Fibroblast of skin of right quadriceps (primary cell): Measurements from ENCODE around the gene ATP5PO.
A peak's percentile ranks its signal among the peaks of the same experiment; 100 is the strongest.
"Not testable (repeated sequence)": the region's sequence is repeated elsewhere in the genome, so short reads cannot be mapped to it uniquely, and the experiment has no call there.

ENCODE experiments used
- DNase-seq: peaks from one replicate; pipeline ENCODE4 v3.0.0-alpha.2; 2013

ATP5PO gene

GRCh38 chr21:33897739-33898138 lies 17.9 kb downstream of the ATP5PO start:
- no peak for DNase-seq

DNA sequence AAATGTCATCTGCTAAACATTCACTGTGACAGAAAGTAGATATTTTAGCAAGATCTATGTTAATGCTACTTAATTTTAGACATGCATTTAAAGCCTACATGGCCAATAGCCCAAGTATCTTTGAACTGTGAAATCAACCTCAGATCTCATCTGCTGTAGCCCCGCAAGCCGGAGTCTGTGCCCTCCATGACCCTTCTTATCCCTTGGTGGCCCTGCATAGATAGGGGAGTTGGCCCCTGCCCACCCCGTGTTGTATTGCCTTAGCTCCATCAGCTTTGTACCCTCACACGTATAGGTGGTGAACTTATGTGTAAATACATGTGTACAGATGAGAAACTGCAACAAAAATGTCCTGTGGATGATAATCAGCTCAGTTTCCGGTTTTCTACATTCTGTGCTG lies 18.5 kb downstream of the ATP5PO start:
- DNase-seq = no peak

DNA sequence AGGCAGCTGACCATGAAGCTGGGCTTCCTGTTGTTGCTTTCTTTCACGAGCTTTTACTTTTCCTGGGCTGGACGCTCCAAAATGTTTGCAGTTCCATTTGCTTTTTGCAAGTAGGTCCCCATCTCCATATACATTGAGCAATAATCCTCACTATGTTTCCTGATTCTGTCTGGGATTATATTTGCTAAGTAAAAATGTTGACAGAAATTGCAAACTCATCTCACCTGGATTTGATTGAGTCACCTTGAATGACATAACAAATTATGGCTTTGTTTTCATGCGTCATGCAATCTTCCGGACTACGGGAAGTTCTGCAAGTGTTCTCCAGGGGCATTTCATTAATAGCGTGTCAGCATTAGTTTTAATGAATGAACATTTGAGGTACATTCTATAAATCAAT lies 18.9 kb downstream of the ATP5PO start:
- no peak for DNase-seq

DNA sequence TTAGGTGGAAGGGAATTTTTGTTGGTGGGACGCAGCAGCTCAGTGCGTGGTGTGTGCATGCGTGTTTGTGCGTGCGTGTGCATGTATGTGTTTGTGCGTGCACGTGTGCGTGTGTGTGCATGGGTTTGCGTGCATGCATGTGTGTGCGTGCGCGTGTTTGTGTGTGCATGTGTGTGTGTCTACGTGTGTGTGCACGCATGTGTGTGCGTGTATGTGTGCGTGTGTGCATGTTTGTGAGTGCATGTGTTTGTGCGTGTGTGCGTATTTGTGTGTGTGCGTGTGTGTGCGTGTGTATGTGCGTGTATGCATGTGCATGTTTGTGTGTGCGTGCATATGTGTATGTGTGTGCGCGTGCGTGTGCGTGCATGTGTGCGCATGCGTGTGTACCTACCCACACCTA lies 20.2 kb downstream of the ATP5PO start:
- no peak for DNase-seq

DNA sequence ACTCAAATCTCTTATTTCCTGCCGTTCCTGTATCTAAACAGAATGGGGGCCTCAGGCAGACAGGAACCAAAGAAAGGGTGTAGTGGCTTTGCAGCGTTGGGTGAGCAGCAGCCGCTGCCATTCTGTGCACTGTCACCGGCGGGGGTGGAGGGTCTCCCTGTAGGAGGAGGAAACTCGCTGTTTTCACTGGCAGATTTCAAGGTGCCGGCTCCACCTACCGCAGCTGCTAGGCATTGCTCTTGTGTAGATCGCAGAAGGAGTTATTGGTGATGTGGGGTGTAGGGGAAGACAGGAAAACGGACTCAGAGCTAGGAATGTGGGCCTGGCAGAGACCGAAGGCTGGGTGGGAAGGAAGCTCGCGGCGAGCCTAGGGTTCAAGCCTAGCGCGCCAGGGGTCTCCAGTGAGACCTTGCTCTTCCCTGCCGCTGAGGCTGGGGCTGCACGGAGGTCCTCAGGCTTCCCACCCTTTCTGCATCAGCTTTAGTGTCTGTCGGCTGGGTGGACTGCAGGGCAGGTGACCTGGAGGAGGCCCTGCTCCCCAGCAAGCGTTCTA lies 20.8 kb downstream of the ATP5PO start:
- peak; percentile 89 for DNase-seq

DNA sequence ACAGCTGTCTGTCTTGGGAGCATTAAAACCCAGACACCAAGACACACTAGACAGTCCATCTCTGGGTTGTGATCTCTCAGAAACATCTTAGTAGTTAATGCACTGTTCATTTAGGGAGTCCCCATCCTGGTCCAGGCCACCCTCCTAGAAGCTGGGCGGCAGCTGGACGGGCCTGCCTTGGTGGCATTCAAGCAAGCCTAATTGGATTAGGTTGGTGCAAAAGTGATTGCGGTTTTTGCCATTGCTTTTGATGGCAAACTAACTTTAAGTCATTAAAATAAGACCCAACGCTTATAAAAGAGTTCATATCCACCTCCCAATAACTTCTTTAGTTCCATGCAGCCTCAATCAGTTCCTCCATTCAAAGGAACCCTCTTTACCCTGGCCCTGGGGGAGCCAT lies 21.7 kb downstream of the ATP5PO start:
- no peak for DNase-seq

GRCh38 chr21:33892853-33893252 lies 22.8 kb downstream of the ATP5PO start:
- DNase-seq = no peak

- no peak for DNase-seq
Measured at GRCh38 chr21:33890187-33890586, 25.4 kb downstream of the ATP5PO start.

DNA sequence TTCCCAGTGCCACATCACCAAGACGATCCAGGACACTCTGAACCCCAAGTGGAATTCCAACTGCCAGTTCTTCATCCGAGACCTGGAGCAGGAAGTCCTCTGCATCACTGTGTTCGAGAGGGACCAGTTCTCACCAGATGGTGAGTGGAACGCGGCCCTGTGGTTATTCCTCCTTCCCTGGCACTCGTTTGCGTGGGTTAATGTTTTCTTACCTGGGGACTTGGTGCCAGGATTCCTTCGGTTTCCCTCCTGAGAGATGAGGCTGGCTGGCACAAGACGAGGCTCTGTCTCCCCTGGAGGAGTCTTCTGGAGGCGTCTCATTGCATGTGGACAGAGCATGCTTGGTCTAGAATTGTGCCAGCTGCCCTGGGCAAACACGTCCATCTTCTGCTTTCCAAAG lies 29.3 kb downstream of the ATP5PO start:
- no peak for DNase-seq

- no peak for DNase-seq
Measured at GRCh38 chr21:33885172-33885514, 30.5 kb downstream of the ATP5PO start.

GRCh38 chr21:33884376-33885171 lies 31.0 kb downstream of the ATP5PO start:
- peak; percentile 80 for DNase-seq

GRCh38 chr21:33883118-33883517 lies 32.5 kb downstream of the ATP5PO start:
- DNase-seq = no peak

GRCh38 chr21:33881689-33882440 lies 33.7 kb downstream of the ATP5PO start:
- no peak for DNase-seq

- no peak for DNase-seq
Measured at GRCh38 chr21:33880626-33881025, 35.0 kb downstream of the ATP5PO start.

DNA sequence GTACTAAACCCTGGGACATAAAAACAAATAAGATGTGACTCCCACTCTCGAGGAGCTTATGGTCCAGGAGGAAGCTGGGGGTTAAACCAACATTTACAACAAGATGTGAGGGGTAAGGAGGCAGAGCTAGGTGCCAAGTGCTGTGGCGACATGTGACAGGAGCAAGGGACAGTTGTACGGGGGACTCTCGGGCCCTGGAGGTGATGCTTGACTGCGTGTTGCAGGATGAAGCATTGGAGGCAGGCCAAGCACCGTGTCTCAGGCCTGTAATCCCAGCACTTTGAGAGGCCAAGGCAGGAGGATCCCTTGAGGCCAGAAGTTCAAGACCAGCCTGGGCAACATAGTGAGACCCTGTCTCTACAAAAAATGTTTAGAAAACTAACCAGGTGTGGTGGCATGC lies 36.8 kb downstream of the ATP5PO start:
- DNase-seq = no peak

GRCh38 chr21:33875026-33875695 lies 40.4 kb downstream of the ATP5PO start:
- no peak for DNase-seq

- no peak for DNase-seq
Measured at GRCh38 chr21:33874161-33874560, 41.4 kb downstream of the ATP5PO start.

GRCh38 chr21:33872881-33873515 lies 42.6 kb downstream of the ATP5PO start:
- no peak for DNase-seq

DNA sequence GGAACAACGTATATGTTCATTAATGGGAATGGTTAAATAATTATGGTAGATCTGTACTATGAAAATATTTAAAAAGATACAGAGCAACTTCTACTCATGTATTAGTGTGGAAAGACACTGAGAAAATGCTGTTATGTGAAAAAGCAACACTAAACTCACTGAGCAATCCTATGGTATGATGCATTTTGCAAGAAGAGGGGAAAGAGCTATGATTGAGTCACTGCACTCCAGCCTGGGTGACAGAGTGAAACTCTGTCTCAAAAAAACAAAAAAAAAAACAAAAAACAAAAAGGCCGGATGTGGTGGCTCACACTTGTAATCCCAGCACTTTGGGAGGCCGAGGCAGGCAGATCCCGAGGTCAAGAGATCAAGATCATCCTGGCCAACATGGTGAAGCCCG lies 44.4 kb downstream of the ATP5PO start:
- DNase-seq = no peak

GRCh38 chr21:33870768-33871167 lies 44.8 kb downstream of the ATP5PO start:
- DNase-seq = no peak

GRCh38 chr21:33869873-33870272 lies 45.7 kb downstream of the ATP5PO start:
- no peak for DNase-seq

DNA sequence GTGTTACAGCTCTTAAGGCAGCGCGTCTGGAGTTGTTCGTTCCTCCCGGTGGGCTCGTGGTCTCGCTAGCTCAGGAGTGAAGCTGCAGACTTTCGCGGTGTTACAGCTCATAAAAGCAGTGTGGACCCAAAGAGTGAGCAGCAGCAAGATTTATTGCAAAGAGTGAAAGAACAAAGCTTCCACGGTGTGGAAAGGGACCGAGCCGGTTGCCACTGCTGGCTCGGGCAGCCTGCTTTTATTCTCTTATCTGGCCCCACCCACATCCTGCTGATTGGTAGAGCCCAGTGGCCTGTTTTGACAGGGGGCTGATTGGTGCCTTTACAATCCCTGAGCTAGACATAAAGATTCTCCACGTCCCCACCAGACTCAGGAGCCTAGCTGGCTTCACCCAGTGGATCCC lies 47.7 kb downstream of the ATP5PO start:
- not testable (repeated sequence) for DNase-seq

DNA sequence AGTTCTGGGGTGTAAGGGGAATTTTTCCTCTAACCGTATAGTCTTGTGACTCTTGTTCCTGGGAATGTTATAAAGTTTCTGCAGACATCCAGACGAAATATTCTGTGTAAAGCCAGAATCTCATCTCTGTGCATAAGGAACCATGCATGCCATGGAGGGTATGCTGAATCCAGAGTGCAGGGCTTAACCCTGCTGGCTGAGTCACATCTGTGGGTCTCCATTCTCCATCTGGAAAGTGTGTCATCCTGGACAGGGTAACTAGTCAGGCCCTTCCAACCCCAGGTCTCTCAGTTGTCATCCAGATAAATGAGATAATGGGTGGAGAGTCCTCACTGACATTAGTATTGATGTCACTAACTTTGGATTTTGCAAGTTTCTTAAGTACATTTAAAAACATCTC lies 48.8 kb downstream of the ATP5PO start:
- peak; percentile 47 for DNase-seq
